Stimulated activated naive CD8-positive, alpha-beta T cell treated with anti-CD3 and anti-CD28 coated beads, Interleukin-15, Interleukin-2, amounts not matched to agents 100 ng/mL and 50 ng/mL, for 24 hours (primary cell): ENCODE measurements around the gene CSNK1D.
"Not testable (repeated sequence)": the region's sequence is repeated elsewhere in the genome, so short reads cannot be mapped to it uniquely, and the experiment has no call there.

Experiments
- H3K27ac Mint-ChIP-seq: one replicate; pipeline ENCODE4 v1.8.0; 2021; ENCODE audit warnings: mild to moderate bottlenecking, mixed read lengths
- H3K27me3 Mint-ChIP-seq: one replicate; pipeline ENCODE4 v1.8.0; 2021; ENCODE audit warnings: mixed read lengths
- H3K36me3 Mint-ChIP-seq: one replicate; pipeline ENCODE4 v1.8.0; 2021; ENCODE audit warnings: low read depth, mixed read lengths
- H3K4me1 Mint-ChIP-seq: one replicate; pipeline ENCODE4 v1.8.0; 2021; ENCODE audit warnings: low read depth, mixed read lengths
- H3K4me3 Mint-ChIP-seq: one replicate; pipeline ENCODE4 v1.8.0; 2021; ENCODE audit warnings: mild to moderate bottlenecking, mixed read lengths
- H3K9me3 Mint-ChIP-seq: one replicate; pipeline ENCODE4 v1.8.0; 2021; ENCODE audit warnings: mixed read lengths

CSNK1D gene

GRCh38 chr17:82219083-82219482 is 54.4 kb downstream of the CSNK1D start:
- no peaks in the 10 kb centered on the region for H3K27me3 Mint-ChIP-seq
- peaks cover 27% of the 10 kb centered on the region for H3K4me1 Mint-ChIP-seq
- H3K9me3 Mint-ChIP-seq, result no peaks in the 10 kb centered on the region
- H3K27ac Mint-ChIP-seq, result no peak overlapping the region
- no peaks in the 10 kb centered on the region for H3K36me3 Mint-ChIP-seq
- H3K4me3 Mint-ChIP-seq, result no peak overlapping the region

DNA sequence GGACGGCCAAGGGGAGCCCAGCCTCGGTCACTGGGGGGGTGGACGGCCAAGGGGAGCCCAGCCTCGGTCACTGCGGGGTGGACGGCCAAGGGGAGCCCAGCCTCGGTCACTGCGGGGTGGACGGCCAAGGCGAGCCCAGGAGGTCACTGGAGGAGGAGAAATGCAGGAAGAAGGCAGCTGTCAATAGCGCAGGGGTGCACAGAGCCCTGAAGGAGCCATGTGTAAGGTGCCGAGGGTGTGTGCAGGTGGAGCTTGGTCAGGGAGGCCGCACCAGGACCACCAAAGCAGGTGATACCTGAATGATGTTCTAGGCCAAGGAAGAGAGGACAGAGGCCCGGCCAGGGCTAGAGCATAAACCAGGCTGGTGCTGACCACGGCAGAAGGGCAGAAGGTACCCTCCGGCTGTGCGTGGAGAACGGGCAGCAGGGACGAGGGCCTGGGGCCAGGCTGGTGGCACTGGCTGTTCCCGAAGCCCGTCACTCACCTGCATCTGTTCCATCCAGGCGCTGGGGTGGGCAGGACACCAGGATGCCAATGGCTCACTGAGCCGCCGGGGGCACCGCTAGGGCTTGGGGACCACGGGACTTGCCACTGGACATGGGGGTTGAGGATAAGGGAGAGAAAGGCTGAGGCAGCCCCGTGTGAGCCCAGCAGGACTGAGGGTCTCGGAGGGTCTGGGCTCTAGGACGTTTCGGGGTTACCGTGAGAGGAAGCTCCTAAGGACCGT is 55.0 kb downstream of the CSNK1D start:
- no peak overlapping the region for H3K27ac Mint-ChIP-seq
- H3K4me3 Mint-ChIP-seq, result no peak overlapping the region
- no peaks in the 10 kb centered on the region for H3K36me3 Mint-ChIP-seq
- H3K27me3 Mint-ChIP-seq, result no peaks in the 10 kb centered on the region
- H3K9me3 Mint-ChIP-seq, result no peaks in the 10 kb centered on the region
- peaks cover 32% of the 10 kb centered on the region for H3K4me1 Mint-ChIP-seq

- Mint-ChIP-seq H3K9me3 (no peaks in the 10 kb centered on the region), H3K27ac (no peak overlapping the region), H3K4me3 (no peak overlapping the region), H3K36me3 (no peaks in the 10 kb centered on the region), H3K27me3 (no peaks in the 10 kb centered on the region), H3K4me1 (peaks cover 34% of the 10 kb centered on the region)
These were observed 55.8 kb downstream of the CSNK1D start for GRCh38 chr17:82217530-82218204.

GRCh38 chr17:82217120-82217529 is 56.4 kb downstream of the CSNK1D start:
- no peak overlapping the region for H3K27ac Mint-ChIP-seq
- no peaks in the 10 kb centered on the region for H3K36me3 Mint-ChIP-seq
- H3K4me1 Mint-ChIP-seq, result peaks cover 34% of the 10 kb centered on the region
- no peaks in the 10 kb centered on the region for H3K9me3 Mint-ChIP-seq
- H3K4me3 Mint-ChIP-seq, result no peak overlapping the region
- no peaks in the 10 kb centered on the region for H3K27me3 Mint-ChIP-seq

DNA sequence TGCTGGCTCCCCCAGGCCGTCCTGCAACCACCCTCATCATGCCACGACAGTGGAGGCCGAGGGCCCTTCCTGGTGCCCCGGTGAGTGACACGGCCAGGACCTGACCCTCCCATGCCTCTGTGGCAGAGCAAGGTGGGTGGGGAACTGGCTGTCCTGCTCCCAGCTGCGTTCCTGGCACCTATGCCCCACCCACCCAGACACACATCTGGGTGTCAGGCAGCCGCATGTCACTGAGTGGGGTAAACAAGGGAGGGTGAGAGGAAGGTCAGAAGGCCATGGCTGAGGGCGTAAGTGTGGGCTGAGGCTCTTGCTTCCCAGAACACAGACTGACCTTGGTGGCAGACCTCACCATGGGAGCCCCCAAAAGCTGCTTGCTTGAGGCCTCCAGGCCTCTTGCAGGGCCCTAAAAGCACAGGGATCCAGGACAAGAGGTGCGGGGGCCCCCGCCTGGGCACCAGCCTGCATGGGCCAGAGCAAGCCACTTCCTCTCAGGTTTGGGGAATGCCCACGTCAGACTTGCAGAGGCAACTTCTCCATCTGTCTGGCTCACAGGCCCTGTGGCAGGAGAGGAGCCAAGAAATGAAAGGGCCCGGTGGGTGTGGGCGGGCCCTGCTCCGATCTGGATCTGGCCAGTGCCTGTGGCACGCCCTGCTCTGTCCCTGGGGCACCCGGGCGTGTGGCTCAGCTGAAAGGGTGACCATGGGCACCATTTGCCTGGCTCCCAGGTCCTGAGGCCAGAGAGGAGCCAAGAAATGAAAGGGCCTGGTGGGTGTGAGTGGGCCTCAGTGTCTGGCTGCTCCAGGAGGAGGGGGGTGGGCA is 57.0 kb downstream of the CSNK1D start:
- Mint-ChIP-seq H3K4me1 (peaks cover 39% of the 10 kb centered on the region), H3K27me3 (no peaks in the 10 kb centered on the region), H3K9me3 (no peaks in the 10 kb centered on the region), H3K4me3 (peak overlapping the region; percentile 17), H3K27ac (peak overlapping the region; percentile 22), H3K36me3 (no peaks in the 10 kb centered on the region)

DNA sequence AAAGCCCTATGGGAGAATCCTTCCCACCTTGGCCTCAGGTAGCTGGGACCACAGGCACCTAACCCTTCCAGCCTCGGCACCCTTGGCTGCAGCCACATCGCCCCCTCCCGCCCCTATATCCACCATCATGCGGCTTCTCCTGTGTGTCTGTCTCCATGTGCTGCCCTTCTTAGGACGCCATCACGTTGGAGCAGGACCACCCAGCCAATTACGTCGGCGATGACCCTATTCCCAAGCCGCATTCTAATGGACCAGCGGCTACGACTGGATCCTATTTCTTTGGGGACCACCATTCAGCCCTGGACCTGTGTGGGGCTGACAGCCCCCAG is 57.6 kb downstream of the CSNK1D start:
- no peak overlapping the region for H3K4me3 Mint-ChIP-seq
- no peaks in the 10 kb centered on the region for H3K27me3 Mint-ChIP-seq
- H3K9me3 Mint-ChIP-seq, result no peaks in the 10 kb centered on the region
- peaks cover 44% of the 10 kb centered on the region for H3K4me1 Mint-ChIP-seq
- no peaks in the 10 kb centered on the region for H3K36me3 Mint-ChIP-seq
- H3K27ac Mint-ChIP-seq, result peak overlapping the region; percentile 22

GRCh38 chr17:82215095-82215971 is 58.2 kb downstream of the CSNK1D start:
- Mint-ChIP-seq H3K4me3 (no peak overlapping the region), H3K27ac (no peak overlapping the region), H3K4me1 (peaks cover 44% of the 10 kb centered on the region), H3K36me3 (no peaks in the 10 kb centered on the region), H3K9me3 (no peaks in the 10 kb centered on the region), H3K27me3 (no peaks in the 10 kb centered on the region)

GRCh38 chr17:82214012-82214628 is 59.4 kb downstream of the CSNK1D start:
- Mint-ChIP-seq H3K9me3 (no peaks in the 10 kb centered on the region), H3K36me3 (no peaks in the 10 kb centered on the region), H3K27ac (no peak overlapping the region), H3K4me3 (peak overlapping the region; percentile 81), H3K4me1 (peaks cover 47% of the 10 kb centered on the region), H3K27me3 (no peaks in the 10 kb centered on the region)

- peak overlapping the region; percentile 85 for H3K27ac Mint-ChIP-seq
- H3K4me3 Mint-ChIP-seq, result peak overlapping the region; percentile 81
- peaks cover 52% of the 10 kb centered on the region for H3K4me1 Mint-ChIP-seq
These were observed 60.1 kb downstream of the CSNK1D start for GRCh38 chr17:82213251-82214011.

DNA sequence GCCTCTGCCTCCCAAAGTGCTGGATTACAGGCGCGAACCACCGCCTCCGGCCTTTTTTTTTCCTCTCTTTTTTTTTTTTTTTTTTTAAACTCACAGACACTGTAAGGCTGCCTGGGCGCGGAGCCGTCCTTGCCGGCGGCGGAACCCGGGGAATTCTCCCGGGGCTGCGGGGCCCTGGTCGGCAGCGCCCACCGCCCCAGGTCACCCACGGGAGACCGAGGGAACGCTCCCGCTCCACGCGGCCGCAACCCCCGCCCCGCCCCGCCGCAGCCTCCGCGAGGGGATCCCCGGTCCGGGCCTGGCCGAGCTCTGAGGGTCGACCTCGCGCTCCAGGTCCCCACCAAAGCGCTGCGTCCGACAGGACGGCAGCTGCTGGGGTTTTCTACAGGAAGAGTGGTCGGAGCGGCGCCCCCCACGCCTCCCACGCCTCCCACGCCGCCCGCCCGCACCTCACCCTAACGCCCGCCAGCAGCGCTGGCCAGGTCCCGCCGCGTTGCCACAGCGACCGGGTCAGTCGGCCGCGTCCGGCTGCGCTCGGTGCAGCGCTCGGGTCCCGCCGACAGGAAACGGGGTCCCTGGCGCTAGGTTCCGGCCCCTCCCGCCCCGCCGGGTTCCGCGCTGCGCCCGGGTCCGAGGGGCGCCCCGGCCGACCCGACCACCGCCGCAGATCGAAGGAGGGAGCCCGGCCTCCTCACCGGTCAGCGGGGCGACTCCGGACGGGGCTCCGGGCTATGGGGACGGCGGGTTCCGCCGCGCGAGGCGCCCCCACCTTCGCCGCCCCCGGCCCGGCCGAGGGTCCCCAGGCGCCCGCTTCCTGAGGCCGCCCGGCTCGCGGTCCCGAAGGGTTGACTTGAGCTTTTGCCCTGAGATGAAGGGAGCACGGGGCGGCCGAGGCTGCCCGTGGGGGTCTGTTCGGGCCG is 60.9 kb downstream of the CSNK1D start, which contains the start of gene CCDC57:
Gene CCDC57, minus strand, starts transcription at position 512 of the 920 bp plus-strand sequence. CDS start 10,898 bp downstream, outside the sequence.
- Mint-ChIP-seq H3K4me3 (peak within 1 kb of the TSS; percentile 81), H3K27me3 (no peaks in the 10 kb centered on the region), H3K9me3 (no peaks in the 10 kb centered on the region), H3K36me3 (peaks cover 2% of the 10 kb centered on the region), H3K27ac (peak within 1 kb of the TSS; percentile 85), H3K4me1 (peaks cover 53% of the 10 kb centered on the region)

More at GRCh38 chr17:82213251-82214011, 60.1 kb downstream of the CSNK1D start:
- Mint-ChIP-seq H3K27me3 (no peaks in the 10 kb centered on the region), H3K9me3 (no peaks in the 10 kb centered on the region), H3K36me3 (no peaks in the 10 kb centered on the region)

DNA sequence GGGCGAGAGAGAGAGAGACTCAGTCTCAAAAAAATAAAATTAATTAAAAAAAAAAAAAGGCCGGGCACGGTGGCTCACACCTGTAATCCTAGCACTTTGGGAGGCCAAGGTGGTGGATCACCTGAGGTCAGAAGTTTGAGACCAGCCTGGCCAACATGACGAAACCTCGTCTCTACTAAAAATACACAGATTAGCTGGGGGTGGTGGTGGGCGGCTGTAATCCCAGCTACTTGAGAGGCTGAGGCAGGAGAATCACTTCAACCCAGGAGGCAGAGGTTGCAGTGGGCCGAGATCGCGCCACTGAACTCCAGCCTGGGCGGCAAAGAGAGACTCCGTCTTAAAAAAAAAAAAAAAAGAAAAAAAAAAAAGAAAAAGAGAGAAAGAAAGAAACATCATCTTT is 62.8 kb downstream of the CSNK1D start:
- not testable (repeated sequence) for H3K9me3 Mint-ChIP-seq, H3K36me3 Mint-ChIP-seq, H3K4me3 Mint-ChIP-seq, H3K27ac Mint-ChIP-seq, H3K27me3 Mint-ChIP-seq
- peaks cover 53% of the 10 kb centered on the region for H3K4me1 Mint-ChIP-seq

- H3K4me1 Mint-ChIP-seq, result peaks cover 68% of the 10 kb centered on the region
- peak overlapping the region; percentile 48 for H3K4me3 Mint-ChIP-seq
- peak overlapping the region; percentile 78 for H3K27ac Mint-ChIP-seq
- H3K9me3 Mint-ChIP-seq, result no peaks in the 10 kb centered on the region
- no peaks in the 10 kb centered on the region for H3K27me3 Mint-ChIP-seq
- H3K36me3 Mint-ChIP-seq, result peaks cover 8% of the 10 kb centered on the region
These were observed 67.6 kb downstream of the CSNK1D start for GRCh38 chr17:82205720-82206508.
